KMS-11 (cell line): ENCODE measurements around the gene NXPH1.

ENCODE experiments used
- H2AFZ ChIP-seq: fragments of 200-600 bp; sonication (generic); 2 replicates; pipeline ENCODE4 v1.6.1; 2016; ENCODE audit warnings: antibody characterized with exemption, mixed run types, low read depth
- H3K27ac ChIP-seq: fragments of 200-600 bp; sonication (generic); 2 replicates; pipeline ENCODE4 v1.6.1; 2016; ENCODE audit warnings: mild to moderate bottlenecking, mixed run types
- H3K27me3 ChIP-seq: fragments of 200-600 bp; sonication (generic); 2 replicates; pipeline ENCODE4 v1.6.1; 2017; ENCODE audit warnings: mild to moderate bottlenecking, low read depth, mixed run types, moderate library complexity; ENCODE audit not compliant: insufficient read depth
- H3K36me3 ChIP-seq: fragments of 200-600 bp; sonication (generic); 2 replicates; pipeline ENCODE4 v1.6.1; 2017; ENCODE audit warnings: mild to moderate bottlenecking, mixed run types; ENCODE audit not compliant: insufficient read depth
- H3K4me1 ChIP-seq: fragments of 200-600 bp; sonication (generic); 2 replicates; pipeline ENCODE4 v1.6.1; 2016; ENCODE audit warnings: mild to moderate bottlenecking, low read depth, mixed run types; ENCODE audit not compliant: poor library complexity, severe bottlenecking
- H3K4me2 ChIP-seq: fragments of 200-600 bp; sonication (generic); 2 replicates; pipeline ENCODE4 v1.7.0; 2016; ENCODE audit warnings: mild to moderate bottlenecking, mixed run types
- H3K4me3 ChIP-seq: fragments of 200-600 bp; sonication (generic); IDR thresholded peaks from 2 replicates; pipeline ENCODE4 v1.6.1; 2017; ENCODE audit warnings: low read depth, low read length, mixed read lengths; ENCODE audit not compliant: insufficient read depth
- H3K79me2 ChIP-seq: fragments of 200-600 bp; sonication (generic); 2 replicates; pipeline ENCODE4 v1.6.1; 2016; ENCODE audit warnings: low read depth, mixed run types; ENCODE audit not compliant: insufficient read depth
- H3K9ac ChIP-seq: fragments of 200-600 bp; sonication (generic); 2 replicates; pipeline ENCODE4 v1.6.1; 2016; ENCODE audit warnings: mild to moderate bottlenecking, mixed run types
- H4K20me1 ChIP-seq: fragments of 200-600 bp; sonication (generic); 2 replicates; pipeline ENCODE4 v1.6.1; 2016; ENCODE audit warnings: mild to moderate bottlenecking, mixed run types; ENCODE audit not compliant: insufficient read depth
- CTCF ChIP-seq: fragments of 200-600 bp; sonication (generic); conservative IDR thresholded peaks from 2 replicates; pipeline ENCODE4 v1.6.1; 2017; ENCODE audit warnings: low read depth, mild to moderate bottlenecking, antibody characterized with exemption, low read length, moderate library complexity, mixed read lengths

The NXPH1 gene

DNA sequence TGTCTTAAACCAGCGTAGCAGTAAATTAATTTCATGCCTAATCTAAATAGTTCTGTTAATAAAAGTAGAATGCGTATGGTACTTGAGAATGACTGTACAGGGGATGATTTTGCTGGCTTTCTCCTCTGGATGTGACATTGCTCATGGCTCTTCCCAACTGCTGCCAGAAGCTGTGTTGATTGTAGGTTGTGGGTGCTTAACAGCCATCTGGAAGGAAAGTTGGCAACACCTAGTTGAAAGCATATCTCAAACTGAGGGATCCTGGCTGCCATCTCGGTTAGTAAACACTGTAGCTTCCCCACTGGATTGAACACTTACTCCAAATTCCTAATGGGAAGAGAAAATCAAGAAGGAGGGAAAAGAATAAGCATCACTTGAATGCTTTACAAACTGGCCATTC is 130.9 kb downstream of the NXPH1 start:
- Histone ChIP-seq H3K4me2 (no peak overlapping the region), H3K9ac (no peak overlapping the region), H3K79me2 (no peaks in the 10 kb centered on the region), H2AFZ (no peak overlapping the region), H4K20me1 (no peaks in the 10 kb centered on the region), H3K36me3 (no peaks in the 10 kb centered on the region), H3K4me3 (no peak overlapping the region), H3K27ac (no peak overlapping the region), H3K27me3 (no peaks in the 10 kb centered on the region), H3K4me1 (no peaks in the 10 kb centered on the region)
- TF ChIP-seq CTCF: no peak

DNA sequence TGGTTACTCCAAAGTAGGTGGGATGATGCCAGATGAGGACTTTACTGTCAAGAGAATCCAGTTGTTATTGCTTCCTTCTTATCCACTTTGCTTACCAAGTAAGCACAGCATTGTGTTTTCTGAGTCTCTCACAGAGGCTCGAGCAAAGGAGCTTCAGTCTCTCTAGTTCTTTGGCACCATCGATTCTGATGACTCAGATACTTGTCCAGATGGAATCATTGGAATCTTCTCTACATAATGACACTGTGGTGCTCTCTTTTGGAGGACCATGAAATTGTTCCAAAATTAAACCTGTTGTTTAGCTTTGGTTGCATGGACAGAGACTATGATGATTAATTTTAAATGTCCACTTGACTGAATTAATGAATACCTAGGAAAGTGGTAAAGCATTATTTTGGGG is 132.6 kb downstream of the NXPH1 start:
- Histone ChIP-seq H3K36me3 (no peaks in the 10 kb centered on the region), H3K79me2 (no peaks in the 10 kb centered on the region), H3K27ac (no peak overlapping the region), H3K4me1 (no peaks in the 10 kb centered on the region), H4K20me1 (no peaks in the 10 kb centered on the region), H2AFZ (no peak overlapping the region), H3K27me3 (no peaks in the 10 kb centered on the region), H3K4me3 (no peak overlapping the region), H3K4me2 (no peak overlapping the region), H3K9ac (no peak overlapping the region)
- TF ChIP-seq CTCF: no peak

DNA sequence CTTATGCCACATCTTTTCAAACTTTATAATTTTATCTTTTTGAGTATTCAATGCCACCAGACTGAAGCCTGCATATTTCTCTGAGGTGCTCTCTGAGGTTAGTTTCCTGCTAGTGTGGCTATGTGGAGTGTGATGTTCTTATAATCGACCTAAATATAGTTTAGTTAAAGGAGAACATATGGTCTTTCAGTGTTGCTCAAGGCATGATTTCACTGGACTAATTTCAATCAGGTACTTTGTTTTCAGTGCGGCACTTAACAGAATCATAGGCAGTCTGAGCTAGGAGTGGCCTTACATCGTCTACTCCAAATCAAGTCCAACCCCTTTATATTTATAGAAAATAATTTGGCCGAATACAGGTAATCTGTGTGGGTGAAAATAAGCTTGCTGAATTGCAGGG is 134.2 kb downstream of the NXPH1 start:
- no peaks in the 10 kb centered on the region for H3K79me2 ChIP-seq
- no peak overlapping the region for H2AFZ ChIP-seq
- no peak for TF ChIP-seq CTCF
- H4K20me1 ChIP-seq: no peaks in the 10 kb centered on the region
- H3K27me3 ChIP-seq: no peaks in the 10 kb centered on the region
- H3K4me2 ChIP-seq: no peak overlapping the region
- no peaks in the 10 kb centered on the region for H3K36me3 ChIP-seq
- H3K4me1 ChIP-seq: no peaks in the 10 kb centered on the region
- no peak overlapping the region for H3K4me3 ChIP-seq
- H3K27ac ChIP-seq: no peak overlapping the region
- no peak overlapping the region for H3K9ac ChIP-seq

- no peaks in the 10 kb centered on the region for H3K36me3 ChIP-seq
- no peak overlapping the region for H2AFZ ChIP-seq
- TF ChIP-seq CTCF: no peak
- no peak overlapping the region for H3K4me2 ChIP-seq
- H3K27me3 ChIP-seq: no peaks in the 10 kb centered on the region
- H3K79me2 ChIP-seq: no peaks in the 10 kb centered on the region
- H4K20me1 ChIP-seq: no peaks in the 10 kb centered on the region
- no peak overlapping the region for H3K9ac ChIP-seq
- no peak overlapping the region for H3K4me3 ChIP-seq
- no peaks in the 10 kb centered on the region for H3K4me1 ChIP-seq
- no peak overlapping the region for H3K27ac ChIP-seq
These were observed 146.3 kb downstream of the NXPH1 start for GRCh38 chr7:8579661-8580194.
